NCI-H1930 (cell line): ENCODE measurements around the gene BLNK.
"Not testable (repeated sequence)": the region's sequence is repeated elsewhere in the genome, so short reads cannot be mapped to it uniquely, and the experiment has no call there.

ENCODE experiments used
- DNase-seq, 2 experiments: peaks; one replicate each; lab custom pipeline; 2025; lab: John Stamatoyannopoulos, UW

BLNK gene

DNA sequence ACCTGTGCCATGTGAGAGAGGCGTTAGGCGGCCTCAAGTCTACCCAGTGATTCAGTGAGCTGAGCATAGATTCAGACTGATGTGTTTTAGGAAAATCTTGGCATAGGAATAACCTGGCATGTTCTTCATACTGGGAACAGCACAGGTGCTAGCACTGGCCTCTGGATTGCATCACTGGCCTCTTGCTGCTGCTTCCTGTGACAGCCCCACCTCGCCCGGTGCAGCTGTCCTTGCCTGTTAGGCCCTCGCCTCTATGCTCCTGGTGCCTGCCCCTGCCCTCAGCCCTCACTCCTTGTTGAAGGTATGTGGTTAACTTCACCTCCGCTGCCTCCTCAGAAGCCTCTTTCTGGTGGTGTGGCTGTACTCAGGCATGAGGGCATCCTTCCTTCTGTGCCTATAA lies 46.2 kb downstream of the BLNK start:
- no peak for DNase-seq

DNA sequence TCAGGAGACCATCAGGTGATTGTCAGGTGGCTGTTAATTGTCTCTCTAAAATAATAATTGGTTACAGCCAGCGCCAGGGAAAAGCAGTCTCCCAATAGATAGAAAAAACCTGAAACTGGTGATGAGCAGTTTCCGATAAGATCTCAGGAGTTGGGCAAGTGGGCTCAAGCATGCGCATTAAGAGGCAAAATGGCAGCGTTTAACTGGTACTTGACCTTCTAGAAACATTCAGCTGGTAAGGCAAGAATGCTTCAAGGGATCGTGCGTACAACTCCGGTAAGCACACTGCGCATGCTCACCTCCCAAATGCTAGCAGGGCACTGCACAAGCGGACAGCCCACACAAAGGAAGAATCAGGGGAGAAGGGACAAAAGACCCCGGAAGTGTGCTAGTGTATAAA lies 48.5 kb downstream of the BLNK start:
- DNase-seq, result no peak

DNA sequence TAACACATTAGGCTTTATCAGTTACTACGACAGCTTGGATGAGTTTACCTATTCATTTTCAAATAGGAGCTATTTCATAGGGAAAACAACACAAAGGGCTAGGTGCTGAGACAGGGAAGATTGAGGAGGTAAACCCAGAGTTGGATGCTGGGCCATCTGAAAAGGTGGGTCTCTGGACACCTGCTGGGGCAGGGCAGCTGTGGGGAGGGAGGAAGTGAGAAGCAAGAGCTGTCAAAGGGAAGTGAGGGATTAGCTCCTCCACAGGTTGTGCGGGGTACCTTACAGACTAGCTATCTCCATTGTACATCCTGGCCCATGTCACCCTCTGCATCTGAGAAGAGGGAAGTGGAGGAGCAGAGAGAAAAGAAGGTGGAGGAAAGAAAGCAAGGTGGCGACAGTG lies 48.9 kb downstream of the BLNK start:
- DNase-seq, result peak in 1 of 2 experiments; percentile 0

DNA sequence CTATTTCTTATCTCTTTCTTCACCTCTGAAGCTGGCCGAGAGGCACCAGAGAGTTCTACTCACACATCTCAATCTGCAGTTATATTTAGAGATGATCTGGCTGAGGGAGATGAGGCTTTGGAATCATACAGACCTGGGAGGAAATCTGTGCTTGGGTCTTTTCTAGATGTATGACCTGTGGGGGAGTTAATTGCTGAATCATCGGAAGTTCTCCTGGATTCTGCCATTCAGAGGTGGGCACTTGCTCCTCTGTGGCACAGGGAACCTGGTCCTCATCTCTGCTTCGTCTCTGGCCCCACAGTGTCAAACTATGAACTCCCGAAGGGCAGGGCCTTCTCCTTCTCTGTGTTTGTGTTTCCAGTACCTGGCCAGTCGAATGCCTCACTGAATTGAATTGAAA lies 52.5 kb downstream of the BLNK start:
- DNase-seq, result no peak

DNA sequence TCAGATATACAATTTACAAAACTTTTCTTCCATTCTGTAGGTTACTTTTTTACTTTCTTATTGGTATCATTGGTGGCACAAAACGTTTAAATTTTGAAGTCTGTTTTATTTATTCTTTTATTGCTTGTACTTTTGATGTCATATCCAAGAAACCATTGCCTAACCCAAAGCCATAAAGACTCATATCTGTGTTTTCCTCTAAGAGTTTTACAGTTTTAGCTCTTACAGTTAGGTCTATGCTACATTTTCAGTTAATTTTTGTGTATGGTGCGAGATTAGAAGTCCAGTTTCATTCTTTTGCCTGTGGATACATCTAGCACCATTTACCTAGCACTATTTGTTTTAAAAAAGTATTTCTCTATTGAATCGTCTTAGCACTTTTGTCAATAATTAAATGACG lies 53.7 kb downstream of the BLNK start:
- no peak for DNase-seq

DNA sequence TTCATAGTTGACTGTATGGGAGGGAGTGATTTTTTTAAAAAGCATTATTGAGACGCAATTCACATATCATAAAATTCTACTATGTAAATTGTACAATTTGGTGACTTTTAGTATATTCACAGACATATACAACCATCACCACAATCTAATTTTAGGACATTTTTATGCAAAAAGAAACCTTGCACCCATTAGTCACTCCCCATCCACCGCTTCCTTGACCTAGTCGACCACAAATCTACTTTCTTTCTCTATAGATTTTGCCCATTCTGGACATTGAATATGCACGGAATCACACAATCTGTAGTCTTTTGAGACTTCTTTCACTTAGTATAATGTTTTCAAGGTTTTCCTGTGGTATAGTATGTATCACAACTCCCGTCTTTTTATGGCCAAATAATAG lies 54.6 kb downstream of the BLNK start:
- no peak for DNase-seq

DNA sequence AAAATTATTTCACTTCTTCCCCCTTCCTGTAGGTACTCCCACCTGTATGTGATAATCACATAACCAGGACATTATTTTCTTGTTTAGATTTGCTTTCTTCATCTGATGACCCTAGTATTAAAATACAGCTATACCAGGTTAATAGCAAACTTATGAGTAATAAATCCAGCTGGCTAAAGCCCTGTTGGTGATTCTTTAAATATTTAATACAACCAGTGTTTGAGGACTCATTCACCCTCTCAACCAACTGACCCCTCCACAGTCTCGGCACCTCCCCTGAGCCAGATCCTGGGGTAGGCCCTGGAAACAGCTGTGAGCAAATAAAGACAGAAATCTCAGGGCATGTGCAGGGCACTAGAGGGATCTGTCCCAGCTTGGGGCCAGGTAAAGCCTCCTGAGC lies 58.5 kb downstream of the BLNK start:
- no peak for DNase-seq

DNA sequence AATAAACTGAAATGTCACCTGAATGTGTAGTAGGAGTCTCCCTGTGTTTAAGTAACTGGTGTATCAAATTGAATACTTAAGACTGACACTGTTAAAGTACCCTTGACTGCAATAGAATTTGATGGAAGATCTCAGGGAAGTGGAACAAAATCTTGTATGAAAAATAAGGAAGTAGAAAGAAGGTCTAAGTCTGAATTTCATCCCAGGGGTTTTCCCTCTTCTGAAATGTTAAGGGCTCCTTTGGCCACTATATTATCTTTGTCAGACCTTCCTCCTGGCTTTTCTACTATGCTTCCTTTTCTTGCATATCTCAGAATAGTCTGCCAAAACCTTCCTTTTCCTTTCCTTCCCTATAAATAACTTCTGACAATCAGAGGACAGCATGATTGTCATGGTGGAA lies 59.6 kb downstream of the BLNK start:
- no peak for DNase-seq

DNA sequence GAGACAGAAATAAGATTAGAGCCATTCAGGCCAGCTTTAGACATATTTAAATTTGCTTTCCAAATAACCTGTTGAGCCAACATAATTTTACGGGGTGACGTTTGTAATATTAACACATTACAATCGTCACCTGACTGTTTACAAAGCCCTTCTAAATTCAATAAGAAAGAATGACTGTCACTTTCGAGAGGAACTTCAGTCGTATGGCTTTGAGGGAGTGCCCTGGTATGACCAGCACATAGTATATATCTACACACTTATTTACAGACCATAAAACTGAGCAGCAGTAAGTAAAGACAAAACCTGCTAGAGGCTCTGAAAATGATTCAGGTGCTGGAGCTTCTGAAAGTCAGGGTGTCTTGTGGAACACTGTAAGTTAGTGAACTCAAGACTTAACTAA lies 62.4 kb downstream of the BLNK start:
- no peak for DNase-seq

DNA sequence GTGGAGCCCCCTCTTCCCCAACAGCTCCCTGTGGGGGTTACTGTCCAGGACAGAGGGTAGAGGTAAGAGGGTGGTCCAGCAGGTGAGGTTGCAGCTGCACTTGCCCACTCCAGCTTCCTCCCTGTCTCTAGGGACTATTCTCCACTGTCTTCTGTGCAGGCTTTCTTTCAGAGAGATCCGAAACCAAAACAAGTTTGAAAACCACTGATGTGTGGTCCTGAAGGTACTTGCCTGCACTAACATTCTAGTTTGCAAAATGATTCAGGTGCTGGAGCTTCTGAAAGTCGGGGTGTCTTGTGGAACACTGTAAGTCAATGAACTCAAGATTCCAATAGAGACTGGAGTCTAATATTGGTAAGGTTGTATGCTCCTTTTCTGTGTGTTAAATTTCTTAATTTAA lies 63.1 kb downstream of the BLNK start:
- DNase-seq, result no peak

DNA sequence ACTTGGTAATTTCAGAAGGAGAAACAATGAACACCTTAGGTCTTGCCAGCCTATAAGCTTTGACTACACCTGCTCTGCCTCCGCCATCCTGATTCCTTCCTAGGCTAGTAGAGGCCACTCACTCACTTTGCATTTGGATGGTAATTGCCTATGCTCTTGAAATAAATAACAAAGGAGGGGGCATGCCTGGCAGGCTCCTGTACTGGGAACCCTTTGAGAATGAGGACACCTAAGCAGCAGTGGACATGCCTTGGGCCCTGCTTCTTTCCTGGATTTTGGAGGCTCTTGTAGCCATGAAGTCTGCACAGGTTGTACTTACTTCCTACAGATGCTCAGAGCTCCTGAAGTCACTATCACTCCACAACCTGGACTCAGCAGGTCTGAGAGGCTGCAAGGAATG lies 65.8 kb downstream of the BLNK start:
- no peak for DNase-seq

DNA sequence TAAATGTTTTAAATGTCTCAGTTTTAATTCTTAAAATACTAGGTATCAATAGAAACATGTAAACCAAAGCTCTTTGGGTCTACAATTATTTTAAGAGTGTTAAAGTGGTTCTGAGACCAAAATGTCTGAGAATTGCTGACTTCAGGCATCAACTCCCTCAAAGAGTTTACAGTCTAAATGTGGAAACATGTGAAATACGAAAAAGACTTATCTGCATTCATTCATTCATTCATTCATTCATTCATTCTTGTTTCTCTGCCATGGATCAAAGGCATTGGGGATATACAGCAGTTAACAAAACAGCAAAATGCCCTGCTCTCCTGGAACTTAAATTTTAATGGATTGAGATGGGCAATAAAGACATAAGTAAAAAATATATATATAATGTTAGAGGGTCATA lies 69.8 kb downstream of the BLNK start:
- DNase-seq, result no peak

DNA sequence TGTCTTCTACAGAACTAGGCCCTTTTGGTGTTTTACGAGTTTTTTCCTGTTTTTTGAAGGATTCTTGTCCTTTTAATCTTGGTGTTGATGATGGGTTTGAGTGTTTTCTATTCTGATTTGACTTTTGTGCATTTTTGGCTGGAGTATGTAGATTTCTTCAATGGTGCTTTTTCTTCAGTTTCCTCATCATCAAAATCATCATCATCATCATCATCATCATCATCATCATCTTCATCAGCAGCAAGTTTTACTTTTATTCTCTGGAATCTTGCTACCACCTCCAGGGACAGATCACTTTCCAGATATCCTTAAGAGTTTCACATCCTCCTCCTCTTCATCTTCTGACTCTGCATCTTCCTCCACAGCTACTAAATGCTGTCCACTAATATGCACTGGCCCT lies 81.9 kb downstream of the BLNK start:
- not testable (repeated sequence) for DNase-seq

DNA sequence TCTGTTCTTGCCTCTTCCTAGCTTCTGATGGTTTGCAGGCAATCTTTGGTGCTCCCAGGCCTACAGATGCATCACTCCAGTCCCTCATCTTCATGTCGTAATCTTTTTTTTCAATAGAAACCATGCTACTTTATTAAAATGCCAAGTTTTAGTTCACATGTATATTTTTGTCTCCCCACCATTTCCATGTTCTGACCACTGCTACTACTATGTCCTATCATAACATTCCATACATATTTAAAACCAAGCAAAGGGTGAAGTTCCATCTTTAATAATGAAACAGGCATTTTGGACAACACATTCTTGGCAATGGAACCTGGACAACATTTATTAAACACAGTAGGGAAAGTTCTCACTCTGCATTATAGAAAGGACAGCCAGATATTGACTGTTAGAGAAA lies 82.5 kb downstream of the BLNK start:
- DNase-seq, result no peak

DNA sequence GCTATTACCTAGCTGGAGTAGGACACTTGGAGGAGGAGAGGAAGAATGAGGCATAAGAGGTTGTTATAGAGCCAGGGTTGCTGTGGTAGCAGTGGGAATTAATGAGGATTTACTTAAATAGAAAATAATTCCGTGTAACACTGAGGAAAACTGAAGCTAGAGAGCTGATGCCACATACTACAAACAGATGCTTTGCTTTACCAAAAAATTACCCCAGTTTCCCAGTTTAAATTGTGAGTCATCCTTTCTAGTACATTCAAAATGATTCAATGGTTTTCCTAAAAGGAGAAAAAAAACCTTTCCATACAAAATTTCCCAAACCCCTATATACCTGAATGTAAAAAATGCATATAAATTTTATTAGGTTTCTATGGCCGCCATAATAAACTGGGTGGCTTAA lies 82.9 kb downstream of the BLNK start:
- no peak for DNase-seq

DNA sequence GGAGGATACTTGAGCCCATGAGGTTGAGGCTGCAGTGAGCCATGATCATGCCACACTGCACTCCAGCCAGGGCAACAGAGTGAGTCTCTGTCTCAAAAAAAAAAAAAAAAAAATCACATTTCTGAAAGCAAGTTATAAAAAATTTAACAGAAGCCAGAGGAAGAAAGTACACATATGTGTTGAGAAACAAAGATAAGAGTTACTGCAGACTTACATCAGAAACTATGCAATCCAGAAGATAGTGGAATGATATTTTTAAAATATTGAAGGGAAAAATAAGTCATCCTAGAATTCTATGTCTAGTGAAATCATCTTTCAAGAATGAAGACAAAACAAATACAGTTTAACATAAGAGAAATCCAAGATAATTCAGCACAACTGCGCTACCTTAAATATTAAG lies 94.4 kb downstream of the BLNK start:
- DNase-seq, result no peak

DNA sequence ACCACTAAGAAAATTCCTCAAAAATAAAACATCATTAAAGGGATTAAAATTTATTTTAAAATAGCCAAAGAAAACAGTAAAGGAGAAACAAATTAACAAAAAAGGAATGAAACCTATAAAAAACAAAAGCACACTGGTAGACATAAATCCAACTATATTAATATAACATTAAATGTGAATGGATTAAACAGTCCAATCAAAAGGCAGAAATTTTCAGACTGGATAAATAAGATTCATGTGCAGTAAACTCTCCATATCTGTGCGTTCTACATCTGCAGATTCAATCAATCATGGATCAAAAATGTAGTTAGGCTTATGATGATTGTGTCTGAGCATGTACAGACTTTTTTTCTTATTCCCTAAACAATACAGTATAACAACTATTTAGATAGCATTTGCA lies 98.7 kb downstream of the BLNK start:
- no peak for DNase-seq

DNA sequence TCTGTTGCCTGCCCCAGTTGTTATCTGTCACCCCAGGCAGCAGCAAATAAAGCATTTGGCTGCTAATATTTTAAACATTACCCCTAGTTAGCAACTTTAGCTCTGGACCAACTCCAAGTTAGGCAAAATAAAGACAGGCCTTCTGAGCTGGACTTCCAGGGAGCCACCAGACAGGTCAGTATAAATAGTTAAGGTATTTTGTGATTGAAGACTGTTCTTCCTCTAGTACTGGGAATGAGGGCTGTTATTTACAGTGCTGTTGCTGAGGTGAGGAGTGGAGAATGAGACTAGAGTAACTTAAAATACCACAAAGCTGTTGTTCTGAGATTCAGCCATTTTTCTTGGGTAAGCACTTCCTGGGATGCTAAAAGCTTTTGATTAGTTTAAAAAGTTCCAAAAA lies 101.1 kb downstream of the BLNK start:
- DNase-seq, result no peak

DNA sequence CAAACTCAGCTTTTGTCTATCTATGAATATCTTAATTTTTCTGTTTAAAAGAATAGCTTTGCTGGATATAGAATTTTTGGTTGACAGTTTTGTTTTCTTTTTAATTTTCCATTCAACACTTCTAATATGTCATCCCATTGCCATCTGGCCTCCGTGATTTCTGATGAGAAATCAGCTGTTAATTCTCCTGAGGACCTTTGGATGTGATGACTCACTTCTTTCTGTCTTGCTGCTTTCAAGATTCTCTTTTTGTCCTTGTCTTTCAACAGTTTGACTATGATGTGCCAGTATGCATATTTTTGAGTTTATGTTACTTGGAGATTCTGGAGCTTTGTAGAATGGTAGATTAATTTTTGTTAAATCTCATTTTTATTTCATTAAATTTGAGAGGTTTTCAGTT lies 102.8 kb downstream of the BLNK start:
- no peak for DNase-seq

DNA sequence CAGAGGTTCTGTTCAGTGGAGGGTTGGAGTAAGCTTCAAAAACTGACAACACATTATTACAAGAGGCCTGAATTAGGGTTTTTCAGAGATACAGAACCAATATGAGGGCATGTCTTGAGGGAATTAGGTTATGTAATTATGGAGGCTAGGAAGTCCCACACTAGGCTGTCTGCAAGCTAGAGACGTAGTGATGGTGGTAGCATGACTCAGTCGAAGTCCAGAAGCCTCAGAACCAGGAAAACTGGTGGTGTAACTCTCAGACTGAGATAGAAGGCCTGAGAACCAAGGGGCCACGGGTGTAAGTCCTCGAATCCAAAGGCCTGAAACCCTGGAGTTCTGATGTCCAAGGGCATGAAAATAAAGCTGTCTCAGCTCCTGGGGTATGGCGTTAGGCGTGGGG lies 105.6 kb downstream of the BLNK start:
- DNase-seq, result no peak

DNA sequence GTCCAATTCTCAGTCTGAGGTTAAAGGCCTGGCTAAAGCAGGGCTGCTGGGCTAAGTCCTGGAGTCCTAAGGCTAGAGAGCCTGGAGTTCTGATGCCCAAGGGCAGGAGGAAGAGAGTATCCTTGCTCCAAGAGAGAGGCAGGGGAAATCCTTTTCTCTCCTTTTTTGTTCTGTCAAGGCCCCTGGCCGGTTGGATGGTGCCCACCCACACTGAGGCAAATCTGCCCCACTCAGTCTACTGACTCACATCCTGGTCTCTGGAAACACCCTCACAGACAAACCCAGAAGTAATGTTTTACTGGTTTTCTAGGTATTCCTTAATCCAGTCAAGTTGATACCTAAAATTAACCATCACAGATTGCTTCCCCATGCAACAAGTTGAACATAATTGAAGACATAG lies 118.3 kb downstream of the BLNK start:
- DNase-seq, result no peak

DNA sequence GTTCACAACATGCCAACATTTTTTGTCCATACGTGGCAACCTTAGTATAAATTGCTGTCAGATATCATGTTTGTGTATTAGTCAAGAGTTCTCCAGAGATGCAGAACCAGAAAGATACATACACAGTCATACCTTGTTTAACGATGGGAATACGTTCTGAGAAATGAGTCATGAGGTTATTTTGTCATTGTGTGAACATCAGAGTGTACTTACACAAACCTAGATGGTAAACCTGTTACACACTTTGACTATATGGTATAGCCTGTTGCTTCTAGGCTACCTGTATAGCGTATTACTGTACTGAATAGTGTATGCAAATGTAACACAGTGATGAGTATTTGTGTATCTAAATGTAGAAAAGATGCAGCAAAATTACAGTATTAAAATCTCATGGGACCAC lies 118.9 kb downstream of the BLNK start:
- no peak for DNase-seq
